Prostate gland (tissue), 2 donors: Measurements from ENCODE around the gene MCHR2. TPM values are rescaled to one million over a fixed set of nuclear protein-coding genes. Genes with fewer than 3 reads are reported as not detected.

Source experiments
- DNase-seq: peaks from one replicate; pipeline ENCODE4 v3.0.0-alpha.2; 2019; ENCODE audit warnings: low spot score
- H3K27ac ChIP-seq, 2 donors: fragments of 200-600 bp; sonication (generic); 2 replicates each; pipeline ENCODE4 v1.5.1; 2017 to 2019
- H3K27me3 ChIP-seq: fragments of 200-600 bp; sonication (generic); replicated peaks from 2 replicates; pipeline ENCODE4 v1.5.1; 2019; ENCODE audit not compliant: insufficient read depth
- H3K36me3 ChIP-seq, 2 donors: fragments of 200-600 bp; sonication (generic); 1 replicate in 1 of 2; 2 replicates in 1 of 2; pipeline versions ENCODE4 v1.5.1 to v1.8.1; 2017 to 2019
- H3K4me1 ChIP-seq: fragments of 200-600 bp; sonication (generic); replicated peaks from 2 replicates; pipeline ENCODE4 v1.5.1; 2019
- H3K4me3 ChIP-seq, 2 donors: fragments of 200-600 bp; sonication (generic); 2 replicates each; pipeline ENCODE4 v1.5.1; 2017 to 2019
- H3K9me3 ChIP-seq: fragments of 200-600 bp; sonication (generic); 2 replicates; pipeline ENCODE4 v1.5.1; 2017
- CTCF ChIP-seq, 4 experiments: fragments of 200-600 bp in 2 of 4; fragments of 450-650 bp in 2 of 4; sonication (generic) in 2 of 4; IDR thresholded peaks; 1 replicate in 3 of 4; 2 replicates in 1 of 4; pipeline ENCODE4 v1.5.1; 2016 to 2019; ENCODE audit warnings: antibody characterized with exemption in 4 of 4, mild to moderate bottlenecking in 2 of 4, moderate library complexity in 2 of 4
- POLR2A ChIP-seq: fragments of 450-650 bp; IDR thresholded peaks from one replicate; pipeline ENCODE4 v1.6.1; 2016; ENCODE audit warnings: antibody characterized with exemption, mild to moderate bottlenecking
- POLR2AphosphoS5 ChIP-seq: sonication (generic); formaldehyde crosslinking; IDR thresholded peaks from one replicate; pipeline ENCODE4 v1.6.1; 2017; ENCODE audit warnings: antibody characterized with exemption
- WGBS: methylation state at CpG from one replicate; pipeline ENCODE4 v1.1.5; 2018; 5-methylcytosine and 5-hydroxymethylcytosine counted together
- intact Hi-C: fragments of 100-400 bp; cut with DNase I; formaldehyde crosslinking; loops from one replicate; pipeline ENCODE4 v1.14.2; 2022
- total RNA-seq, 2 donors: library from RNA; depleted of rRNA; stranded (reverse); fragments of >200 nt; gene quantifications; one replicate each; pipeline ENCODE4 v1.1.0, GENCODE V29; 2016

Gene MCHR2
- total RNA-seq, 2 donors from 2014 or later = not detected

- intact Hi-C loops = no loop called here
These were observed 2.1 kb downstream of the MCHR2 start for GRCh38 chr6:99991955-99992354.

GRCh38 chr6:99980741-99981140, 13.3 kb downstream of the MCHR2 start:
- Histone ChIP-seq H3K36me3 (no peaks in the 10 kb centered on the region), H3K27ac (no peak overlapping the region), H3K4me1 (no peaks in the 10 kb centered on the region), H3K4me3 (no peak overlapping the region), H3K9me3 (no peaks in the 10 kb centered on the region), H3K27me3 (no peaks in the 10 kb centered on the region)
- intact Hi-C loops = no loop called here
- TF ChIP-seq CTCF (IDR thresholded peaks at IDR 0.05) = no peak
- TF ChIP-seq POLR2A = no peak
- TF ChIP-seq POLR2AphosphoS5 = no peak
- DNase-seq = no peak

More at GRCh38 chr6:99991955-99992354, 2.1 kb downstream of the MCHR2 start:
- TF ChIP-seq CTCF (IDR thresholded peaks at IDR 0.05) = no peak
- no peak for TF ChIP-seq POLR2A
- no peak for TF ChIP-seq POLR2AphosphoS5
- Histone ChIP-seq H3K4me3 (no peak overlapping the region), H3K36me3 (no peaks in the 10 kb centered on the region), H3K27ac (no peak overlapping the region), H3K27me3 (no peaks in the 10 kb centered on the region), H3K4me1 (no peaks in the 10 kb centered on the region), H3K9me3 (no peaks in the 10 kb centered on the region)
- DNase-seq = no peak
- WGBS = 89% methylated on average over 3 of the region's 3 CpGs

GRCh38 chr6:99979953-99980352, 14.1 kb downstream of the MCHR2 start:
- no peak overlapping the region for H3K4me3 ChIP-seq
- H3K27ac ChIP-seq = no peak overlapping the region
- WGBS = 38% methylated on average over 1 of the region's 1 CpG
- no peaks in the 10 kb centered on the region for H3K36me3 ChIP-seq
- no peak for DNase-seq
- intact Hi-C loops = no loop called here
- TF ChIP-seq POLR2AphosphoS5 = no peak
- no peak for TF ChIP-seq CTCF (IDR thresholded peaks at IDR 0.05)
- TF ChIP-seq POLR2A = no peak
- H3K27me3 ChIP-seq = no peaks in the 10 kb centered on the region
- no peaks in the 10 kb centered on the region for H3K9me3 ChIP-seq
- no peaks in the 10 kb centered on the region for H3K4me1 ChIP-seq

GRCh38 chr6:99967052-99967451, 27.0 kb downstream of the MCHR2 start:
- no peaks in the 10 kb centered on the region for H3K4me1 ChIP-seq
- no peaks in the 10 kb centered on the region for H3K27me3 ChIP-seq
- no peaks in the 10 kb centered on the region for H3K36me3 ChIP-seq
- H3K27ac ChIP-seq = no peak overlapping the region
- no peak overlapping the region for H3K4me3 ChIP-seq
- H3K9me3 ChIP-seq = no peaks in the 10 kb centered on the region
- no peak for DNase-seq
- intact Hi-C loops = no loop called here
- TF ChIP-seq POLR2AphosphoS5 = no peak
- no peak for TF ChIP-seq POLR2A
- TF ChIP-seq CTCF (IDR thresholded peaks at IDR 0.05) = no peak

GRCh38 chr6:99960027-99960426, 34.0 kb downstream of the MCHR2 start:
- TF ChIP-seq CTCF (IDR thresholded peaks at IDR 0.05) (no peak), POLR2AphosphoS5 (no peak), POLR2A (no peak)
- intact Hi-C loops = no loop called here
- Histone ChIP-seq H3K36me3 (no peaks in the 10 kb centered on the region), H3K4me1 (no peaks in the 10 kb centered on the region), H3K9me3 (no peaks in the 10 kb centered on the region), H3K27ac (no peak overlapping the region), H3K27me3 (no peaks in the 10 kb centered on the region), H3K4me3 (no peak overlapping the region)
- DNase-seq = no peak
- WGBS = 85% methylated on average over 1 of the region's 1 CpG
